Transverse colon (tissue), 3 donors: ENCODE results near the gene PXT1.

Source experiments
- CTCF ChIP-seq, 5 experiments: fragments of 200-600 bp in 3 of 5; fragments of 450-650 bp in 2 of 5; sonication (generic) in 3 of 5; IDR thresholded peaks; 1 replicate in 2 of 5; 2 replicates in 3 of 5; pipeline ENCODE4 v1.5.1; 2016 to 2017; ENCODE audit warnings: antibody characterized with exemption in 5 of 5, inconsistent platforms in 3 of 5, mild to moderate bottlenecking in 2 of 5, moderate library complexity in 1 of 5
- POLR2A ChIP-seq: fragments of 450-650 bp; IDR thresholded peaks from one replicate; pipeline ENCODE4 v1.6.1; 2016; ENCODE audit warnings: antibody characterized with exemption, mild to moderate bottlenecking, moderate library complexity

GRCh38 chr6:36375644-36376155, 67.0 kb downstream of the PXT1 start:
- TF ChIP-seq CTCF (IDR thresholded peaks at IDR 0.05) (no peak), POLR2A (no peak)
